GM10266 (cell line): ENCODE results near the gene LIN52.

Source experiments
- DNase-seq: peaks from one replicate; pipeline ENCODE4 v3.0.0; 2012; ENCODE audit errors: extremely low spot score
- TF ChIP-seq, protein P1 (sequence below): IDR thresholded peaks from 2 replicates; pipeline ENCODE4 v1.5.1; 2012; ENCODE audit warnings: mild to moderate bottlenecking, low read depth; ENCODE audit not compliant: control insufficient read depth, insufficient read depth; ENCODE audit errors: missing control alignments

LIN52 gene, protein sequence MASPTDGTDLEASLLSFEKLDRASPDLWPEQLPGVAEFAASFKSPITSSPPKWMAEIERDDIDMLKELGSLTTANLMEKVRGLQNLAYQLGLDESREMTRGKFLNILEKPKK

GRCh38 chr14:74084277-74085046, at the start of gene LIN52, which contains the start of gene ALDH6A1:
Gene LIN52, plus strand, starts transcription at chr14:74084956. Its CDS starts 19 bp downstream, at chr14:74084975.
Gene ALDH6A1, minus strand, starts transcription at chr14:74084453. Its CDS starts 59 bp downstream, at chr14:74084394.
- TF ChIP-seq, protein P1, sequence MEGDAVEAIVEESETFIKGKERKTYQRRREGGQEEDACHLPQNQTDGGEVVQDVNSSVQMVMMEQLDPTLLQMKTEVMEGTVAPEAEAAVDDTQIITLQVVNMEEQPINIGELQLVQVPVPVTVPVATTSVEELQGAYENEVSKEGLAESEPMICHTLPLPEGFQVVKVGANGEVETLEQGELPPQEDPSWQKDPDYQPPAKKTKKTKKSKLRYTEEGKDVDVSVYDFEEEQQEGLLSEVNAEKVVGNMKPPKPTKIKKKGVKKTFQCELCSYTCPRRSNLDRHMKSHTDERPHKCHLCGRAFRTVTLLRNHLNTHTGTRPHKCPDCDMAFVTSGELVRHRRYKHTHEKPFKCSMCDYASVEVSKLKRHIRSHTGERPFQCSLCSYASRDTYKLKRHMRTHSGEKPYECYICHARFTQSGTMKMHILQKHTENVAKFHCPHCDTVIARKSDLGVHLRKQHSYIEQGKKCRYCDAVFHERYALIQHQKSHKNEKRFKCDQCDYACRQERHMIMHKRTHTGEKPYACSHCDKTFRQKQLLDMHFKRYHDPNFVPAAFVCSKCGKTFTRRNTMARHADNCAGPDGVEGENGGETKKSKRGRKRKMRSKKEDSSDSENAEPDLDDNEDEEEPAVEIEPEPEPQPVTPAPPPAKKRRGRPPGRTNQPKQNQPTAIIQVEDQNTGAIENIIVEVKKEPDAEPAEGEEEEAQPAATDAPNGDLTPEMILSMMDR = peak; percentile 26
- DNase-seq = peak; percentile 95

GRCh38 chr14:74035556-74035955, 49.2 kb upstream of the LIN52 start:
- no peak for DNase-seq
- TF ChIP-seq, protein P1 = no peak

DNA sequence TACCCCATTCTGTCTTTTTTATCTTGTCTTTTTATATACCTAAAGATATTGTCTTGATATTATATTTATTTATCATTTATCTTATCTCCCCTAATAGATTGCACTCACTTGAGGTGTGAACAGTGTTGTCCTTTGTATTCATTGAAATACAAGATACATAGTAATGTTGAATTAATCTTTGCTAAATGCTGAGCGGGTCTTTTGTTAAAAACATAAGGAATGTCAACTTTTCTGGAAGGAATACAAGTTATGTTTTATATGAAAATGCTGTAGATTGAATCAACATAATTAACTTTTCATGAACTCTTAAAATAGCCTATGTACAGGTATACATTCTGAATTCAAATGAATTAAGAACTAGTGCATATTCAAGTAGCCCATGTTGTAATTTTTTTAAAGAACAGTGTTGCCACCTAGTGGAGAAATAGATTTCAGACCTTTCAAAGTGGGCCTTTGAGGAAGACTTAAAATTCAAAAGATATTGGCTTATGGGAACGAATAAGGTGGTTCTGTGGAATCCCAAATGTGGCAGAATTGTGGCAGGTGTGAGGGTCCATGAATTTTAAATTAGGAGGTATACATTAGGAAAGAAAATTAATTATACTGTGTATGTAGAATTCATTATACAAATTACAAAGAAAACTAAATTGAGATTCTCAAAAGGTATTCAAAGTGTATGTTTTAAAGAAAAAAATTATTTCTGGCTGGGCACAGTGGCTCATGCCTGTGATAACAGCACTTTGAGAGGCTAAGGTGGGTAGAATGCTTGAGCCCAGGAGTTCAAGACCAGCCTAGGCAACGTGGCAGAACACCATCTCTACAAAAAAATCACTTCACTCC, 46.5 kb upstream of the LIN52 start:
- TF ChIP-seq, protein P1 = peak; percentile 62
- DNase-seq = peak; percentile 47

DNA sequence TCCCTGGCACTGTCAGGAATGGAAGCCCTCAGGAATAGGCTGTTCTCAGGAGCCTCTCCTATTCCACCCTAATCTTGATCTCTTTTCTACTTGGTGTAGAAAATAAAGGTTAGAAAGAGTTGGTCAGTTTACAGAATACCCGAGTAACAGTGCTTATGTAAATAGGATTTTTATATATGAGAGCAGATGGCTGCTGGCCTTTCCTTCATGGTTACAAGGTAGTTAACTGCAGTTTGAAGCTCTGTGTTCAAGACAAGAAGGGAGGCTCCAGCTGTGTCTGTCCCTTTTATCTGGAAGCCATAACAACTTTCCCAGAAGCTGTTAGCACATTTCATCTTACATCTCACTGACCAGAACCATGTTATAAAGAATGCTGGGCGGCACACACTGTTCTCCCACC, 42.5 kb upstream of the LIN52 start:
- TF ChIP-seq, protein P1 = no peak
- DNase-seq = no peak

- TF ChIP-seq, protein P1 = no peak
- DNase-seq = no peak
Measured at GRCh38 chr14:74045522-74045921, 39.2 kb upstream of the LIN52 start.

DNA sequence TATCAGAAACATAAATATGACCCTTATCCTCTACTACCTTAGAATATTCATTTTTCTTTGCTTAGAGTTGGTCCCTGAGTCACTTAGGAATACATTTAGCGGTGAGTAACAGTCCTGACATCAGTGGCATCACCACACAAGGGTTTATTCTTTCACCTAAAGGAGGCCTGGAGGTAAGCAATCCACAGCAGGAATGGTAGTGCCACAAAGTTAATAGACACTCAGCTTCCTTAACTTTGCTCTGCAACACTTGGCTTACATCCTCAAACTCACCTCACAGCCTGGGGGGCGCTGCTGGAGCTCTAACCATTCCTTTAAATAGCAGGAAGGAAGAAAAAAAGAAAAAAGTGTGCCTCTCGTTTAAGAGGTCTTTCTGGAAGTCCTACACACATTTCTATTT, 36.5 kb upstream of the LIN52 start:
- no peak for DNase-seq
- TF ChIP-seq, protein P1 = no peak
